Measurements from ENCODE around the gene PRRT3. TPM values are rescaled to one million over a fixed set of nuclear protein-coding genes. Genes with fewer than 3 reads are reported as not detected.

The PRRT3 gene
- 0.90 and 0.93 TPM in 2 replicates for total RNA-seq (2021)
- Bru-seq, nascent RNA: percentile 38 among the genes with signal in this experiment
- percentile 41 among the genes with signal in this experiment for BruChase-seq, experiment 1, labeled RNA remaining after a 2-hour chase
- BruChase-seq, experiment 2, labeled RNA remaining after a 6-hour chase: percentile 51 among the genes with signal in this experiment
- long read RNA-seq, partial matches to known transcripts: 2 of 4 reads
- long read RNA-seq, other reads (novel, unspliced or antisense): 2 of 4 reads

DNA sequence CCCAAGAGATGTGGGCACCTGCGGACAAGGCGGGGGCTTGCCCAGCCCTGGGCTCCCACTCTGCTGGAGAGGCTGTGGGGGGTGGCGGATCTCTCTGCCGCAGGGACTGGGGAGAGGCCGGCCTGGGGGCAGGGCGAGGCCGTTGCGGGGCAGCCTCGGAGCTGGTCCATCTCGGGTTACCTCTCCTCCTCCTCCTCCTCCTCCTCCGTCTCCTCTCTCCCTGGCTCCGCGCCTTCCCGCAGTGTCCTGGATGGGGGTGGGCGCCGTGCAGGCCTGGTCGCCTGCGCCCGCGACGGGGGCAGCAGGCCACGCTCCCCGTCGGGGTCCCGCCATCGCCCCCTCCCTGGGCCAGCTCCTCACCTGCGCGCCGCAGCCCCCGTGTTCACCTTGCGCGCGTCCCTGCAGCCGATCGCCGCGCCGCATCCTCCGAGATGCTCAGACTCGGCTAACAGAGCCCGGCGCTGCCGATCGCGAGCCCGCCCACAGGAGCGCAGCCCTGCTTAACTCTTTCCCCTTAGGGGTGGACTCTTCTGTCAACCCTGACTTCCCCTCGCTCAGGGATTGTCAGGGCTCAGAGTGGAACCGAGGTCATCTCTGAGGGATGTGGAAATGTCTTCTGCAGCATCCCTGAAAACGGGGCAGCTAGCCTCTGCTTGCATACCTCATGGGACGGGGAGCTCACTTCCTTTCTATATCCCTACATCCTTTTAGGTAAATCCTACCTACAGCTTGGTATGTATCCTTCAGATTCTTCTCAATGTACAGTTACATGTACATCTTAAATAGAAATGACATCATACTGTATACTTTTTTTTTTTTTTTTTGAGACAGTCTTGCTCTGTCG lies at the start of gene PRRT3:
Gene PRRT3 (minus strand): TSS at position 447 of the 844 bp plus-strand sequence. CDS start 2,293 bp downstream, outside the sequence.
- no peaks in the 10 kb centered on the region for H3K36me3 ChIP-seq (ENCODE audit: low read depth)
- POLR2A ChIA-PET (ENCODE audit: unreplicated experiment): no interaction called here
- H3K9me2 ChIP-seq (ENCODE audit: insufficient read depth): no peaks in the 10 kb centered on the region

GRCh38 chr3:10000686-10001085 lies 48.5 kb upstream of the PRRT3 start:
- Histone ChIP-seq H3K79me2 (ENCODE audit: low read depth) (peaks cover 3% of the 10 kb centered on the region; the same call in 1 of the 2 replicates), H3K4me2 (no peak overlapping the region), H2AFZ (no peak overlapping the region), H3K4me1 (replicated peaks; ENCODE audit: insufficient read depth) (no peaks in the 10 kb centered on the region), H3K9me2 (ENCODE audit: insufficient read depth) (no peaks in the 10 kb centered on the region), H3K27me3 (ENCODE audit: insufficient read depth, low read depth) (no peaks in the 10 kb centered on the region), H3K9me3 (ENCODE audit: insufficient read depth, low read depth) (no peaks in the 10 kb centered on the region), H4K20me1 (ENCODE audit: insufficient read depth) (no peaks in the 10 kb centered on the region), H3F3A (ENCODE audit: insufficient read depth, low read depth) (no peaks in the 10 kb centered on the region), H3K36me3 (ENCODE audit: low read depth) (0 out of 2 replicates have a peak, but pooled peaks cover 4% of the 10 kb centered on the region), H3K27ac (no peak overlapping the region), H3K4me3 (no peak overlapping the region)
- BruUV-seq (replicated peaks): no TSS peak
- TF ChIP-seq, protein P1, sequence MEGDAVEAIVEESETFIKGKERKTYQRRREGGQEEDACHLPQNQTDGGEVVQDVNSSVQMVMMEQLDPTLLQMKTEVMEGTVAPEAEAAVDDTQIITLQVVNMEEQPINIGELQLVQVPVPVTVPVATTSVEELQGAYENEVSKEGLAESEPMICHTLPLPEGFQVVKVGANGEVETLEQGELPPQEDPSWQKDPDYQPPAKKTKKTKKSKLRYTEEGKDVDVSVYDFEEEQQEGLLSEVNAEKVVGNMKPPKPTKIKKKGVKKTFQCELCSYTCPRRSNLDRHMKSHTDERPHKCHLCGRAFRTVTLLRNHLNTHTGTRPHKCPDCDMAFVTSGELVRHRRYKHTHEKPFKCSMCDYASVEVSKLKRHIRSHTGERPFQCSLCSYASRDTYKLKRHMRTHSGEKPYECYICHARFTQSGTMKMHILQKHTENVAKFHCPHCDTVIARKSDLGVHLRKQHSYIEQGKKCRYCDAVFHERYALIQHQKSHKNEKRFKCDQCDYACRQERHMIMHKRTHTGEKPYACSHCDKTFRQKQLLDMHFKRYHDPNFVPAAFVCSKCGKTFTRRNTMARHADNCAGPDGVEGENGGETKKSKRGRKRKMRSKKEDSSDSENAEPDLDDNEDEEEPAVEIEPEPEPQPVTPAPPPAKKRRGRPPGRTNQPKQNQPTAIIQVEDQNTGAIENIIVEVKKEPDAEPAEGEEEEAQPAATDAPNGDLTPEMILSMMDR (conservative IDR thresholded peaks at IDR 0.05): no peak
- TF ChIP-seq EZH2 (IDR thresholded peaks at IDR 0.05; ENCODE audit: low read depth): no peak
- ChIA-PET CTCF (no interaction called here), POLR2A (ENCODE audit: unreplicated experiment) (no interaction called here)
- DNase-seq: no peak
- intact Hi-C loops (cut with micrococcal nuclease; ENCODE audit: unreplicated experiment): no loop called here

More for the DNA sequence above, at the start of gene PRRT3:
- H3K4me3 ChIP-seq: no peak within 1 kb of the TSS
- H3K79me2 ChIP-seq (ENCODE audit: low read depth): peaks cover 6% of the 10 kb centered on the region; the same call in 1 of the 2 replicates
- H3K27me3 ChIP-seq (ENCODE audit: insufficient read depth, low read depth): no peaks in the 10 kb centered on the region
- no peak within 1 kb of the TSS for H3K4me2 ChIP-seq
- H3K9me3 ChIP-seq (ENCODE audit: insufficient read depth, low read depth): no peaks in the 10 kb centered on the region
- peaks cover 21% of the 10 kb centered on the region for H3K4me1 ChIP-seq (replicated peaks; ENCODE audit: insufficient read depth)
- CTCF ChIA-PET: no interaction called here
- no peak for DNase-seq
- H4K20me1 ChIP-seq (ENCODE audit: insufficient read depth): no peaks in the 10 kb centered on the region
- H2AFZ ChIP-seq: no peak within 1 kb of the TSS
- intact Hi-C loops (cut with micrococcal nuclease; ENCODE audit: unreplicated experiment): no loop called here
- no TSS peak for BruUV-seq (replicated peaks)
- no peak within 1 kb of the TSS for H3K27ac ChIP-seq
- H3F3A ChIP-seq (ENCODE audit: insufficient read depth, low read depth): peaks cover 12% of the 10 kb centered on the region; the same call in 1 of the 2 replicates
- TF ChIP-seq, protein P1 (conservative IDR thresholded peaks at IDR 0.05): no peak
- TF ChIP-seq EZH2 (IDR thresholded peaks at IDR 0.05; ENCODE audit: low read depth): no peak

DNA sequence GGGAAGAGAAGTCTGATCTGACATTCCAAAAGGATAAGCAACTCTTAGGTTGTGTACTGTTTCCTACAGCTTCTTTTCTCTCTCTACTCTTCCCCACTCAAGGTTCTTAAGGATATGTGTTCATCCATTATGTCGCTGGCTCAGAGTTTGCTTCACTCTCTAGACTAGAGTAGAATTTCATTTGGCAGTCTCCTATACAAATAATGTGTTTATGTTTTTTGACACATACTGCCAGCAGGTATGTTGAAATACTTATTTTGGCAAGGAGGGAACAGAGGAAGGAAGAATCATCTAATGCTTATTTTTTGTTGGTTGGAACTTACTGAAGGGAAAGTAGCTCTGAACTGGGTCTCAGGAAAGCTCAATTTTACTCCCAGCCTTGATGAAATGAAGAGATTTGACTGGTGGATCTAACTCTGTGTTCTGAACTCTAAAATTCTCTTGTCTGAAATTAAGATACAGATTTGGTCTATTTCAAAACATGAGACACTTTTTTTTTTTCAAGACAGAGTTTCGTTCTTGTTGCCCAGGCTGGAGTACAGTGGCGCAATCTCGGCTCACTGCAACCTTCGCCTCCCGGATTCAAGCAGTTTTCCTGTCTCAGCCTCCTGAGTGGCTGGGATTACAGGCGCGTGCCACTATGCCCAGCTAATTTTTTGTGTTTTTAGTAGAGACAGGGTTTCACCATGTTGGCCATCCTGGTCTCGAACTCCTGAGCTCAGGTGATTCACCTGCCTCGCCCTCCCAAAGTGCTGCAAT lies 42.1 kb upstream of the PRRT3 start:
- no TSS peak for BruUV-seq (replicated peaks)
- ChIA-PET POLR2A (ENCODE audit: unreplicated experiment) (interaction anchor here (0.7 kb wide), 1 partner anchor 118 kb away, joined by 3 read pairs; no protein-coding TSS in a partner anchor), CTCF (no interaction called here)
- TF ChIP-seq EZH2 (IDR thresholded peaks at IDR 0.05; ENCODE audit: low read depth): no peak
- TF ChIP-seq, protein P1 (conservative IDR thresholded peaks at IDR 0.05): no peak
- Histone ChIP-seq H3K9me2 (ENCODE audit: insufficient read depth) (no peaks in the 10 kb centered on the region), H3K4me2 (no peak overlapping the region), H3K4me1 (replicated peaks; ENCODE audit: insufficient read depth) (no peaks in the 10 kb centered on the region), H3F3A (ENCODE audit: insufficient read depth, low read depth) (no peaks in the 10 kb centered on the region), H3K4me3 (no peak overlapping the region), H3K79me2 (ENCODE audit: low read depth) (peaks cover 17% of the 10 kb centered on the region), H3K27ac (0 out of 2 replicates have a peak overlapping the region, but pooled peaks have one; percentile 21), H3K27me3 (ENCODE audit: insufficient read depth, low read depth) (no peaks in the 10 kb centered on the region), H4K20me1 (ENCODE audit: insufficient read depth) (no peaks in the 10 kb centered on the region), H3K9me3 (ENCODE audit: insufficient read depth, low read depth) (no peaks in the 10 kb centered on the region), H2AFZ (no peak overlapping the region), H3K36me3 (ENCODE audit: low read depth) (0 out of 2 replicates have a peak, but pooled peaks cover 4% of the 10 kb centered on the region)
- no peak for DNase-seq
- intact Hi-C loops (cut with micrococcal nuclease; ENCODE audit: unreplicated experiment): no loop called here

Data from PC-9 (cell line).